ENCODE measurements around the gene ABCG1.

The ABCG1 gene

GRCh38 chr21:42191696-42192595 lies 27.0 kb upstream of the ABCG1 start:
- DNase-seq (ENCODE audit: low read depth): no peak

GRCh38 chr21:42193131-42193671 lies 25.7 kb upstream of the ABCG1 start:
- no peak for DNase-seq (ENCODE audit: low read depth)

GRCh38 chr21:42193721-42194120 lies 25.2 kb upstream of the ABCG1 start:
- DNase-seq (ENCODE audit: low read depth): no peak

GRCh38 chr21:42194863-42195262 lies 24.1 kb upstream of the ABCG1 start:
- no peak for DNase-seq (ENCODE audit: low read depth)

- no peak for DNase-seq (ENCODE audit: low read depth)
Measured at GRCh38 chr21:42195378-42196031, 23.4 kb upstream of the ABCG1 start.

GRCh38 chr21:42198929-42199867 lies 19.7 kb upstream of the ABCG1 start:
- no peak for DNase-seq (ENCODE audit: low read depth)

GRCh38 chr21:42199868-42200463 lies 19.0 kb upstream of the ABCG1 start:
- DNase-seq (ENCODE audit: low read depth): no peak

GRCh38 chr21:42200906-42201614 lies 17.9 kb upstream of the ABCG1 start:
- DNase-seq (ENCODE audit: low read depth): no peak

GRCh38 chr21:42201615-42202161 lies 17.3 kb upstream of the ABCG1 start:
- no peak for DNase-seq (ENCODE audit: low read depth)

GRCh38 chr21:42202321-42202720 lies 16.6 kb upstream of the ABCG1 start:
- no peak for DNase-seq (ENCODE audit: low read depth)

GRCh38 chr21:42203321-42203720 lies 15.6 kb upstream of the ABCG1 start:
- DNase-seq (ENCODE audit: low read depth): no peak

GRCh38 chr21:42203936-42204335 lies 15.0 kb upstream of the ABCG1 start:
- DNase-seq (ENCODE audit: low read depth): no peak

- DNase-seq (ENCODE audit: low read depth): no peak
Measured at GRCh38 chr21:42207426-42207825, 11.5 kb upstream of the ABCG1 start.

- DNase-seq (ENCODE audit: low read depth): no peak
Measured at GRCh38 chr21:42208036-42208435, 10.9 kb upstream of the ABCG1 start.

GRCh38 chr21:42208801-42209490 lies 10.0 kb upstream of the ABCG1 start:
- no peak for DNase-seq (ENCODE audit: low read depth)

- no peak for DNase-seq (ENCODE audit: low read depth)
Measured at GRCh38 chr21:42209801-42210479, 9.0 kb upstream of the ABCG1 start.

- no peak for DNase-seq (ENCODE audit: low read depth)
Measured at GRCh38 chr21:42212266-42212665, 6.7 kb upstream of the ABCG1 start.

GRCh38 chr21:42213082-42213774 lies 5.7 kb upstream of the ABCG1 start:
- no peak for DNase-seq (ENCODE audit: low read depth)

Measured in stimulated activated CD8-positive, alpha-beta memory T cell treated with anti-CD3 and anti-CD28 coated beads, Interleukin-7, amount 100 ng/mL, for 24 hours (primary cell).